Measurements from ENCODE around the gene ZFP36L1. TPM values are rescaled to one million over a fixed set of nuclear protein-coding genes. Genes with fewer than 3 reads are reported as not detected.
A peak's percentile ranks its signal among the peaks of the same experiment; 100 is the strongest.

ZFP36L1 gene
- total RNA-seq, 1 experiment from 2014 or later = 240 TPM

GRCh38 chr14:68815298-68816182 is 22.7 kb upstream of the ZFP36L1 start:
- H3K27me3 Mint-ChIP-seq (ENCODE audit: unreplicated experiment) = no peaks in the 10 kb centered on the region
- BruUV-seq (replicated peaks) = no TSS peak
- CTCF ChIA-PET = interaction anchor here (0.7 to 3.7 kb wide), 9 partner anchors 19 to 882 kb away, joined by 3 to 20 read pairs (median 5); no protein-coding TSS in a partner anchor
- H3K4me3 Mint-ChIP-seq (ENCODE audit: low read depth, unreplicated experiment) = peak overlapping the region; percentile 59
- DNase-seq = no peak
- H3K27ac Mint-ChIP-seq (ENCODE audit: unreplicated experiment) = peak overlapping the region; percentile 87
- peaks cover 24% of the 10 kb centered on the region for H3K4me1 Mint-ChIP-seq (ENCODE audit: low read depth, unreplicated experiment)
- TF ChIP-seq CTCF (IDR thresholded peaks at IDR 0.05; ENCODE audit: unreplicated experiment) = no peak
- intact Hi-C loops (cut with micrococcal nuclease; ENCODE audit: unreplicated experiment) = loop anchor here (1.0 to 2.0 kb wide), 2 partner anchors 21 to 567 kb away; no protein-coding TSS in a partner anchor
- H3K36me3 Mint-ChIP-seq (ENCODE audit: insufficient read depth, unreplicated experiment) = peaks cover 32% of the 10 kb centered on the region
- H3K9me3 Mint-ChIP-seq (ENCODE audit: low read depth, unreplicated experiment) = no peaks in the 10 kb centered on the region

- Mint-ChIP-seq H3K27me3 (ENCODE audit: unreplicated experiment) (no peaks in the 10 kb centered on the region), H3K4me1 (ENCODE audit: low read depth, unreplicated experiment) (peaks cover 24% of the 10 kb centered on the region), H3K9me3 (ENCODE audit: low read depth, unreplicated experiment) (no peaks in the 10 kb centered on the region), H3K36me3 (ENCODE audit: insufficient read depth, unreplicated experiment) (peaks cover 32% of the 10 kb centered on the region), H3K27ac (ENCODE audit: unreplicated experiment) (peak overlapping the region; percentile 87), H3K4me3 (ENCODE audit: low read depth, unreplicated experiment) (peak overlapping the region; percentile 59)
- intact Hi-C loops (cut with micrococcal nuclease; ENCODE audit: unreplicated experiment) = loop anchor here (2.0 kb wide), 1 partner anchor 20 kb away; no protein-coding TSS in a partner anchor
- no peak for TF ChIP-seq CTCF (IDR thresholded peaks at IDR 0.05; ENCODE audit: unreplicated experiment)
- DNase-seq = peak; percentile 84
- BruUV-seq (replicated peaks) = TSS peak; percentile 90
- CTCF ChIA-PET = interaction anchor here (0.5 to 3.7 kb wide), 12 partner anchors 14 to 881 kb away, joined by 3 to 20 read pairs (median 4); partner anchors contain the start of gene ZFP36L1
Observed at GRCh38 chr14:68814539-68815297, 21.9 kb upstream of the ZFP36L1 start.

GRCh38 chr14:68814238-68814538 is 21.3 kb upstream of the ZFP36L1 start:
- peaks cover 32% of the 10 kb centered on the region for H3K36me3 Mint-ChIP-seq (ENCODE audit: insufficient read depth, unreplicated experiment)
- H3K4me1 Mint-ChIP-seq (ENCODE audit: low read depth, unreplicated experiment) = peaks cover 24% of the 10 kb centered on the region
- peak overlapping the region; percentile 87 for H3K27ac Mint-ChIP-seq (ENCODE audit: unreplicated experiment)
- no peak for TF ChIP-seq CTCF (IDR thresholded peaks at IDR 0.05; ENCODE audit: unreplicated experiment)
- DNase-seq = no peak
- BruUV-seq (replicated peaks) = no TSS peak
- peak overlapping the region; percentile 59 for H3K4me3 Mint-ChIP-seq (ENCODE audit: low read depth, unreplicated experiment)
- no peaks in the 10 kb centered on the region for H3K27me3 Mint-ChIP-seq (ENCODE audit: unreplicated experiment)
- no peaks in the 10 kb centered on the region for H3K9me3 Mint-ChIP-seq (ENCODE audit: low read depth, unreplicated experiment)
- CTCF ChIA-PET = interaction anchor here (0.7 to 3.7 kb wide), 11 partner anchors 13 to 880 kb away, joined by 3 to 20 read pairs (median 3); partner anchors contain the start of gene ZFP36L1
- intact Hi-C loops (cut with micrococcal nuclease; ENCODE audit: unreplicated experiment) = loop anchor here (2.0 kb wide), 1 partner anchor 19 kb away; no protein-coding TSS in a partner anchor

- CTCF ChIA-PET = interaction anchor here (2.1 kb wide), 1 partner anchor 18 kb away, joined by 12 read pairs; no protein-coding TSS in a partner anchor
- H3K27me3 Mint-ChIP-seq (ENCODE audit: unreplicated experiment) = no peaks in the 10 kb centered on the region
- no peak overlapping the region for H3K4me3 Mint-ChIP-seq (ENCODE audit: low read depth, unreplicated experiment)
- no peak overlapping the region for H3K27ac Mint-ChIP-seq (ENCODE audit: unreplicated experiment)
- no peak for TF ChIP-seq CTCF (IDR thresholded peaks at IDR 0.05; ENCODE audit: unreplicated experiment)
- intact Hi-C loops (cut with micrococcal nuclease; ENCODE audit: unreplicated experiment) = no loop called here
- DNase-seq = no peak
- BruUV-seq (replicated peaks) = no TSS peak
- no peaks in the 10 kb centered on the region for H3K9me3 Mint-ChIP-seq (ENCODE audit: low read depth, unreplicated experiment)
- peaks cover 32% of the 10 kb centered on the region for H3K36me3 Mint-ChIP-seq (ENCODE audit: insufficient read depth, unreplicated experiment)
- H3K4me1 Mint-ChIP-seq (ENCODE audit: low read depth, unreplicated experiment) = peaks cover 24% of the 10 kb centered on the region
Observed at GRCh38 chr14:68813318-68813838, 20.5 kb upstream of the ZFP36L1 start.

All from Calu3 (cell line).